Measurements from ENCODE around the gene DUSP10. TPM values are rescaled to one million over a fixed set of nuclear protein-coding genes. Genes with fewer than 3 reads are reported as not detected.

Gene DUSP10
- polyA plus RNA-seq, 3 donors, result 10.4 to 41.1 (median 12.7) TPM

DNA sequence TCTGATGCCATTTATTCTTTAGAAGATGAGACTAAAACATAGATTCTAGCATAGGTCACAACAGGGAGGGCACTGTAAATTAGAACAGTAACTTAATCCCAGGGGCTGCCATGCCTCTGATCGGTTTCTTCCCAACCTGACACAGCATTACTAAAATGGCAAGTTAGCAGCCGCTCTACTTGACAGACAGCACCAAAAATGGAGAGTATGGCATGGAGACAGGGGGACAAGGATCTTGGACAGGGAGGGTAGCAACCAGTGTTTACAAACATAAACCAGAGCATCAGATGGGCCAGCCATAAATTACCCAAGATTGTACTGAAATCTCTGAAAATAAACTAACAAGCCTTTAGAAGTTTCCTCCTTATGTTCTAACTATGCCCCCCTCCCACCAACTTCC lies 5.9 kb downstream of the DUSP10 start:
- Histone ChIP-seq H3K79me2 (ENCODE audit: insufficient read depth, low read length) (peaks cover 99% of the 10 kb centered on the region), H3K27ac (ENCODE audit: low read depth in 1 of 2, low read length in 2 of 2) (peak overlapping the region in 1 of 2 donors; percentile 46), H3K9me3 (replicated peaks in 1 of 2; ENCODE audit: control insufficient read depth in 1 of 2, insufficient read depth in 1 of 2, low read length in 2 of 2) (no peaks in the 10 kb centered on the region), H3K36me3 (replicated peaks in 1 of 2; ENCODE audit: control insufficient read depth in 1 of 2, insufficient read depth in 2 of 2, low read length in 2 of 2) (peaks cover 27 to 57% of the 10 kb centered on the region in 2 donors), H3K27me3 (ENCODE audit: control insufficient read depth in 2 of 2, insufficient read depth in 2 of 2, low read length in 2 of 2) (no peaks in the 10 kb centered on the region), H3K4me2 (replicated peaks; ENCODE audit: extremely low read depth, low read length, poor library complexity, severe bottlenecking) (peak overlapping the region; percentile 18), H2AFZ (ENCODE audit: insufficient read depth, low read depth, low read length, poor library complexity, severe bottlenecking) (no peak overlapping the region), H3K4me3 (replicated peaks in 1 of 3; ENCODE audit: low read depth in 2 of 3, low read length in 3 of 3) (no peak overlapping the region), H3K9ac (ENCODE audit: insufficient read depth, low read length, poor library complexity, severe bottlenecking) (no peak overlapping the region), H3K4me1 (ENCODE audit: control insufficient read depth in 1 of 2, insufficient read depth in 2 of 2, low read length in 2 of 2) (peaks cover 60 to 69% of the 10 kb centered on the region in 2 donors), H4K20me1 (ENCODE audit: insufficient read depth, low read length) (peaks cover 77% of the 10 kb centered on the region)
- Mint-ChIP-seq H3K27me3 (ENCODE audit: low read depth in 3 of 3) (no peaks in the 10 kb centered on the region), H3K36me3 (peaks cover 53 to 56% of the 10 kb centered on the region in 2 donors), H3K4me1 (peaks cover 25% of the 10 kb centered on the region), H3K4me3 (peak overlapping the region in 1 of 2 donors; percentile 5), H3K27ac (peak overlapping the region in 2 of 7 donors; percentile 58 to 68), H3K9me3 (peaks cover 0 to 4% (median 0%) of the 10 kb centered on the region in 7 donors)
- WGBS (ENCODE audit: insufficient coverage), result no CpG with 5 or more reads among the region's 2 CpGs
- intact Hi-C loops (cut with micrococcal nuclease), result loop anchor here in 1 of 2 donors (5.0 kb wide), 1 partner anchor 34 kb away; no protein-coding TSS in a partner anchor
- DNase-seq, result no peak
- TF ChIP-seq, protein P1, sequence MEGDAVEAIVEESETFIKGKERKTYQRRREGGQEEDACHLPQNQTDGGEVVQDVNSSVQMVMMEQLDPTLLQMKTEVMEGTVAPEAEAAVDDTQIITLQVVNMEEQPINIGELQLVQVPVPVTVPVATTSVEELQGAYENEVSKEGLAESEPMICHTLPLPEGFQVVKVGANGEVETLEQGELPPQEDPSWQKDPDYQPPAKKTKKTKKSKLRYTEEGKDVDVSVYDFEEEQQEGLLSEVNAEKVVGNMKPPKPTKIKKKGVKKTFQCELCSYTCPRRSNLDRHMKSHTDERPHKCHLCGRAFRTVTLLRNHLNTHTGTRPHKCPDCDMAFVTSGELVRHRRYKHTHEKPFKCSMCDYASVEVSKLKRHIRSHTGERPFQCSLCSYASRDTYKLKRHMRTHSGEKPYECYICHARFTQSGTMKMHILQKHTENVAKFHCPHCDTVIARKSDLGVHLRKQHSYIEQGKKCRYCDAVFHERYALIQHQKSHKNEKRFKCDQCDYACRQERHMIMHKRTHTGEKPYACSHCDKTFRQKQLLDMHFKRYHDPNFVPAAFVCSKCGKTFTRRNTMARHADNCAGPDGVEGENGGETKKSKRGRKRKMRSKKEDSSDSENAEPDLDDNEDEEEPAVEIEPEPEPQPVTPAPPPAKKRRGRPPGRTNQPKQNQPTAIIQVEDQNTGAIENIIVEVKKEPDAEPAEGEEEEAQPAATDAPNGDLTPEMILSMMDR (IDR thresholded peaks at IDR 0.05), result no peak

DNA sequence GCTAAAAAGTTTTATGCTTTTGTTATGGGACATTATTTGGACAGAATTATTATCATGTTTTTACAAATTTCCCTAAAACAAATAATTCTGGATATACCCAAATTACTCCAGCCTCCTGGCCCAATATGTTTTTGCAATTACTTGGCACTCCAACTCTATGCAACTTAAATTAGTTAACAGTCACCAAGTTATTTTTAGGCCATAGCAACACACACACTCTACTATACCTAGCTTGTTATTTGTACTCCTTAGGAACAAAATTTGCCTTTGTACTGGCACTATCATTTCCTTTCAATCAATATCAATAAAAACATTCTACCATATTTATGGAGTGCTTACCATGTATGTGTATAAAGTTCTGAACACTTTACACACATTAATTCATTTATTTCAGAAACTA lies 7.7 kb downstream of the DUSP10 start:
- H3K4me3 Mint-ChIP-seq, result no peak overlapping the region
- H3K9me3 Mint-ChIP-seq, result peaks cover 0 to 4% (median 0%) of the 10 kb centered on the region in 7 donors
- TF ChIP-seq, protein P1 (IDR thresholded peaks at IDR 0.05), result no peak
- peaks cover 23 to 60% of the 10 kb centered on the region in 2 donors for H3K36me3 ChIP-seq (replicated peaks in 1 of 2; ENCODE audit: control insufficient read depth in 1 of 2, insufficient read depth in 2 of 2, low read length in 2 of 2)
- H3K79me2 ChIP-seq (ENCODE audit: insufficient read depth, low read length), result peaks cover 98% of the 10 kb centered on the region
- H3K27ac Mint-ChIP-seq, result peak overlapping the region in 5 of 7 donors; percentile 45 to 65 (median 63)
- H3K27ac ChIP-seq (ENCODE audit: low read depth in 1 of 2, low read length in 2 of 2), result peak overlapping the region in 1 of 2 donors; percentile 50
- no peak overlapping the region for H3K9ac ChIP-seq (ENCODE audit: insufficient read depth, low read length, poor library complexity, severe bottlenecking)
- DNase-seq, result no peak
- H3K9me3 ChIP-seq (replicated peaks in 1 of 2; ENCODE audit: control insufficient read depth in 1 of 2, insufficient read depth in 1 of 2, low read length in 2 of 2), result no peaks in the 10 kb centered on the region
- H4K20me1 ChIP-seq (ENCODE audit: insufficient read depth, low read length), result peaks cover 66% of the 10 kb centered on the region
- H3K36me3 Mint-ChIP-seq, result peaks cover 53 to 59% of the 10 kb centered on the region in 2 donors
- H3K4me1 Mint-ChIP-seq, result peaks cover 28% of the 10 kb centered on the region
- intact Hi-C loops (cut with micrococcal nuclease), result no loop called here
- no peaks in the 10 kb centered on the region for H3K27me3 Mint-ChIP-seq (ENCODE audit: low read depth in 3 of 3)
- no peak overlapping the region for H3K4me3 ChIP-seq (replicated peaks in 1 of 3; ENCODE audit: low read depth in 2 of 3, low read length in 3 of 3)
- H3K4me2 ChIP-seq (replicated peaks; ENCODE audit: extremely low read depth, low read length, poor library complexity, severe bottlenecking), result peak overlapping the region; percentile 5
- H3K4me1 ChIP-seq (ENCODE audit: control insufficient read depth in 1 of 2, insufficient read depth in 2 of 2, low read length in 2 of 2), result peaks cover 46 to 54% of the 10 kb centered on the region in 2 donors
- no peak overlapping the region for H2AFZ ChIP-seq (ENCODE audit: insufficient read depth, low read depth, low read length, poor library complexity, severe bottlenecking)
- no peaks in the 10 kb centered on the region for H3K27me3 ChIP-seq (ENCODE audit: control insufficient read depth in 2 of 2, insufficient read depth in 2 of 2, low read length in 2 of 2)
